Large intestine (tissue), 3 donors: Measurements from ENCODE around the gene ZBTB44. TPM values are rescaled to one million over a fixed set of nuclear protein-coding genes. Genes with fewer than 3 reads are reported as not detected.

ENCODE experiments used
- DNase-seq, 2 donors: peaks; one replicate each; pipeline versions ENCODE4 v3.0.0 to v3.0.0-alpha.2; 2013
- H3K27ac ChIP-seq: one replicate; pipeline ENCODE4 v1.5.1; 2013; ENCODE audit warnings: low read length
- H3K27me3 ChIP-seq: 2 replicates; pipeline ENCODE4 v1.6.1; 2013; ENCODE audit warnings: low read length; ENCODE audit not compliant: control insufficient read depth, insufficient read depth
- H3K36me3 ChIP-seq: 2 replicates; pipeline ENCODE4 v1.6.1; 2013; ENCODE audit warnings: low read length; ENCODE audit not compliant: control insufficient read depth, insufficient read depth
- H3K4me1 ChIP-seq: one replicate; pipeline ENCODE4 v1.6.1; 2013; ENCODE audit warnings: low read length; ENCODE audit not compliant: control insufficient read depth, insufficient read depth
- H3K4me3 ChIP-seq: one replicate; pipeline ENCODE4 v1.5.1; 2013; ENCODE audit warnings: low read length
- H3K9me3 ChIP-seq: one replicate; pipeline ENCODE4 v1.6.1; 2013; ENCODE audit warnings: mild to moderate bottlenecking, low read depth, low read length, moderate library complexity; ENCODE audit not compliant: control insufficient read depth
- WGBS: methylation state at CpG from one replicate; pipeline ENCODE4 v1.1.5; 2013; ENCODE audit warnings: low lambda C conversion rate; ENCODE audit not compliant: insufficient coverage; 5-methylcytosine and 5-hydroxymethylcytosine counted together
- polyA plus RNA-seq: library from polyadenylated mRNA; unstranded; fragments of 120-200 nt; gene quantifications from one replicate; pipeline ENCODE4 v1.2.1, GENCODE V29; 2013

Gene ZBTB44
- polyA plus RNA-seq, 1 donor, result 31.9 TPM

GRCh38 chr11:130330101-130330684 is 15.5 kb upstream of the ZBTB44 start:
- Histone ChIP-seq H3K4me1 (no peaks in the 10 kb centered on the region), H3K9me3 (no peaks in the 10 kb centered on the region), H3K27me3 (no peaks in the 10 kb centered on the region), H3K4me3 (no peak overlapping the region), H3K27ac (no peak overlapping the region), H3K36me3 (peaks cover 3% of the 10 kb centered on the region)
- no CpG with 5 or more reads among the region's 1 CpG for WGBS
- no peak for DNase-seq

- no peak for DNase-seq
- Histone ChIP-seq H3K36me3 (peaks cover 3% of the 10 kb centered on the region), H3K27ac (no peak overlapping the region), H3K9me3 (no peaks in the 10 kb centered on the region), H3K27me3 (no peaks in the 10 kb centered on the region), H3K4me3 (no peak overlapping the region), H3K4me1 (no peaks in the 10 kb centered on the region)
- WGBS, result 80% methylated on average over 1 of the region's 3 CpGs
These were observed 13.7 kb upstream of the ZBTB44 start for GRCh38 chr11:130328420-130328819.

GRCh38 chr11:130327716-130328115 is 13.0 kb upstream of the ZBTB44 start:
- Histone ChIP-seq H3K9me3 (no peaks in the 10 kb centered on the region), H3K36me3 (peaks cover 3% of the 10 kb centered on the region), H3K4me3 (no peak overlapping the region), H3K27me3 (no peaks in the 10 kb centered on the region), H3K27ac (no peak overlapping the region), H3K4me1 (no peaks in the 10 kb centered on the region)
- WGBS, result no CpG with 5 or more reads among the region's 6 CpGs
- no peak for DNase-seq

GRCh38 chr11:130325691-130326090 is 11.0 kb upstream of the ZBTB44 start:
- Histone ChIP-seq H3K9me3 (peaks cover 3% of the 10 kb centered on the region), H3K36me3 (peaks cover 3% of the 10 kb centered on the region)
- no CpG with 5 or more reads among the region's 3 CpGs for WGBS

GRCh38 chr11:130323452-130324450 is 9.0 kb upstream of the ZBTB44 start:
- WGBS, result no CpG with 5 or more reads among the region's 7 CpGs
- Histone ChIP-seq H3K27me3 (no peaks in the 10 kb centered on the region), H3K9me3 (peaks cover 3% of the 10 kb centered on the region), H3K4me3 (no peak overlapping the region), H3K36me3 (peaks cover 3% of the 10 kb centered on the region), H3K27ac (no peak overlapping the region), H3K4me1 (no peaks in the 10 kb centered on the region)
- no peak for DNase-seq

More at GRCh38 chr11:130325691-130326090, 11.0 kb upstream of the ZBTB44 start:
- DNase-seq, result no peak
- no peaks in the 10 kb centered on the region for H3K4me1 ChIP-seq
- no peaks in the 10 kb centered on the region for H3K27me3 ChIP-seq
- H3K4me3 ChIP-seq, result no peak overlapping the region
- no peak overlapping the region for H3K27ac ChIP-seq

GRCh38 chr11:130322126-130322525 is 7.4 kb upstream of the ZBTB44 start:
- peaks cover 3% of the 10 kb centered on the region for H3K9me3 ChIP-seq
- H3K27ac ChIP-seq, result no peak overlapping the region
- no peaks in the 10 kb centered on the region for H3K36me3 ChIP-seq
- no CpG with 5 or more reads among the region's 5 CpGs for WGBS
- no peak overlapping the region for H3K4me3 ChIP-seq
- DNase-seq, result no peak
- H3K27me3 ChIP-seq, result no peaks in the 10 kb centered on the region
- peaks cover 10% of the 10 kb centered on the region for H3K4me1 ChIP-seq

GRCh38 chr11:130318031-130318673 is 3.4 kb upstream of the ZBTB44 start:
- H3K9me3 ChIP-seq, result peaks cover 10% of the 10 kb centered on the region
- no peaks in the 10 kb centered on the region for H3K36me3 ChIP-seq
- H3K4me3 ChIP-seq, result no peak overlapping the region
- peaks cover 17% of the 10 kb centered on the region for H3K4me1 ChIP-seq
- no peaks in the 10 kb centered on the region for H3K27me3 ChIP-seq
- WGBS, result 0% methylated on average over 2 of the region's 4 CpGs
- peak in 1 of 2 donors; percentile 34 for DNase-seq
- peak overlapping the region; percentile 46 for H3K27ac ChIP-seq

GRCh38 chr11:130315354-130315970 is 745 bp upstream of the ZBTB44 start:
- Histone ChIP-seq H3K36me3 (no peaks in the 10 kb centered on the region), H3K4me3 (peak overlapping the region; percentile 37), H3K9me3 (peaks cover 7% of the 10 kb centered on the region), H3K4me1 (peaks cover 17% of the 10 kb centered on the region), H3K27me3 (no peaks in the 10 kb centered on the region), H3K27ac (peak overlapping the region; percentile 73)
- DNase-seq, result peak in 1 of 2 donors; percentile 71
- WGBS, result 39% methylated on average over 5 of the region's 38 CpGs

GRCh38 chr11:130314184-130314749 is 450 bp downstream of the ZBTB44 start:
- peak; percentile 56 to 90 for DNase-seq

More at GRCh38 chr11:130314184-130314749, 450 bp downstream of the ZBTB44 start:
- no CpG with 5 or more reads among the region's 68 CpGs for WGBS
- Histone ChIP-seq H3K36me3 (no peaks in the 10 kb centered on the region), H3K27ac (peak overlapping the region; percentile 86), H3K27me3 (no peaks in the 10 kb centered on the region), H3K4me1 (peaks cover 20% of the 10 kb centered on the region), H3K9me3 (peaks cover 7% of the 10 kb centered on the region), H3K4me3 (peak overlapping the region; percentile 93)
